NCI-H2196 (cell line): ENCODE measurements around the gene PCTP.
A peak's percentile ranks its signal among the peaks of the same experiment; 100 is the strongest.

Experiments
- DNase-seq: peaks from one replicate; lab custom pipeline; 2025; ENCODE audit not compliant: unreplicated experiment; lab: John Stamatoyannopoulos, UW

Gene PCTP

DNA sequence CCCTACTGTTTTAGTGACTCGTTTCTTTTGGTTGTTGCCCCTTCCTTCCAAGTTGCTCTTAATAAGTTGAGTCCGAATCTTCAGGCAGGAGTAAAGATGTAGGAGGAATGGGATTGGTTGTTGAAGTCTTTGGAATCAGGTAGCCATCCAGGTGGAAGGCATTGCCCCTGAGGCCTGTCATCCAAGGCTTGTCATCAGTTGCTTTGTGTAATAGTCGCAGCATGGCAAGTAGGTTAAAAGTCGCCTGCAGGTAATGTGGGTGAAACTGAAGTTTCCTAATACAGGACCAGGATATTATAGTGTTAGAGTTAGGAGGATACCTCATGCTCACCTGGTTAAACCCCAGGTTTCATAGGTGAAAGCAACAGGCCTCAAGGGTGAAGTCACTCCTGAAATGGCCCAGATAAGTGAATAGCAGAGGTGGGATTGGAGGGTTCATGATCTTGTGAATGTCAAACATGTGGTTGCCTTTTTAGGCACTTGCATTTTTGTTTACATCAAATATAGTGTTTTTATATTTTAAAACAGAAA lies 934 bp downstream of the PCTP start:
- no peak for DNase-seq

DNA sequence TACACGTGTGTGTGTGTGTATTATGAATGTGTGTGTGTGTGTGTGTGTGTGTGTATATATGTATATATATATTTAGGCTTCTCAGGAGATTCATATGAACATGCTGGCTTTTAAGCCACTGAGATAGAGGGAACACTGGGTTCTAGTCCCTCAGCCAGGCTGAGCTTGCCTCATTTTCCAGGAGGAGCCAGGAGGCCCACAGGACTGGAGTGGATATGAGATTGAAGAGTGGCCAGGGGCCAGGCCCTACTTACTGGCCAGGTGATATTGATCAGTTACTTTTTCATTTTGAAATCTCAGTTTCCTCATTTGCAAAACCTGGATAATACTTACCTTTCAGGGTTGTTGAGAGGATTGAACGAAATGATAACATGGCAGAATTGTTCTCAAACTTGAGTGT lies 5.8 kb downstream of the PCTP start:
- no peak for DNase-seq

DNA sequence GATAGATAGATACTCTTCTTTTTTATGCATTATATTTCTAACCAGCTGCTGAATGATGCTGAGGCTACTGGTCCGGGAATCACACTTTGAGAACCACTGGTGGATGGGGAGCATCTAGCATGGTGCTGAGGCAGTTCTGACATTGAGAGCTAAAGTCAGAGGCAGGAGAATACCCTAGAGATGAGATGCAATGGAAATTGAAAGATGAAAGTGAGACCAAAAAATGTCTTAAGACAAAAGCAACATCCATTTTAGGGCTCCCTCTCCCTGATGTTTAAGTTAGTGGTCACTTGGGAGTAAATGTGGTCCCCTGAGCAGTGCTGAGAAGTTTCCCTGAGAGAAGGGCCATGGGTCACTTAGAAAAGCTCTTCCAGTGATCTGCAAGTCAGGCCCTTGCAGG lies 6.8 kb downstream of the PCTP start:
- no peak for DNase-seq

DNA sequence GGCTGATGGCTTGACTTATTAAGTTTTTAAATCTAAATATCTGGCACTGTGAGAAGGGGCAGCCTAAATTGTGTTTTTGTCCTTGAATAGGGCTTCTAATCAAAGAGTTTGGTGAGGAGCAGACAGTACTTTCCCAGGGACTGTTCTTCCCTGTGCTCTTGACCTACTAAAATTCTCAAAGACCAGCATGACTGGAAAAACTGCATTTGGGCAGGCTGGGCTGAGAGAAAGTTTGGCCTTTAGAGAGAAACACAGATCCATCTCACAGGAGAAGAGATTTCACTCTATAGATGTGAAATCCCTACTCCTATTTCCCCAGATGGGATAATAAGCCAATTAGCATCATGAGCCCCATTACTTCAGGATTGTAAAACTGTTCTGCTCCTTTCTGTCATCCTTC lies 7.3 kb downstream of the PCTP start:
- DNase-seq = no peak

DNA sequence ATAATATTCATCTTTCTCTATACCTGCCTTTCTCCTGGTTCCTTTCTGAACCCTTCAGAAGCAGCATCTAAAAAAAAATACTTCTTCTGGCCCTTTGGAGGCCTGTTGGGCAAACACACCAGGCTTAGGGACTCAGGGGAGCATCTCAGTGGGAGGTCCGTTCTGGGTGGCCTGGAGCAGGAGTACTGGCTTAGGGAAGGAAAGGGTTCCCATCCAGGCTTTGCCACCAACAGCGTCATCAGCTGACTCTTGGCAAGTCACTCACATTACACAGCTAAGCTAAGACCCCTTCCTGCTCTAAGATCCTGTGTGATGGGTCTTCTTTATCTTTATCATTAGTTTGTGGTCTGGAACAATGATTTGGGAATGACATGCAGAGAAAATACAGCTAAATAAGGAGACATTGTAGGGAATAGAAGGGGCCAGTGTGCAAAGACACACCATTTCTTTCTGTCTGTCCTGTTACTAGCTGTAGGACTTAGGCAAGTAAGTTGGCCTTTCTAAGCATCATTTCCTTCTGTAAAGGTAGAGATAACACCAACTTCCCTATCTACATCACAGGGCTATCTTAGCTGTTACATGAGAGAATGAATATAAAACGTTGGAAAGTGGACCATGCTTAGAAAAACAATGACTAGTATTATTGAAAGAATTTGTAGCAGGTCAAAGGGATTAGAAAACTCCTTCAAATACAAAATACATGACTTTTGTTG lies 9.9 kb downstream of the PCTP start:
- no peak for DNase-seq

DNA sequence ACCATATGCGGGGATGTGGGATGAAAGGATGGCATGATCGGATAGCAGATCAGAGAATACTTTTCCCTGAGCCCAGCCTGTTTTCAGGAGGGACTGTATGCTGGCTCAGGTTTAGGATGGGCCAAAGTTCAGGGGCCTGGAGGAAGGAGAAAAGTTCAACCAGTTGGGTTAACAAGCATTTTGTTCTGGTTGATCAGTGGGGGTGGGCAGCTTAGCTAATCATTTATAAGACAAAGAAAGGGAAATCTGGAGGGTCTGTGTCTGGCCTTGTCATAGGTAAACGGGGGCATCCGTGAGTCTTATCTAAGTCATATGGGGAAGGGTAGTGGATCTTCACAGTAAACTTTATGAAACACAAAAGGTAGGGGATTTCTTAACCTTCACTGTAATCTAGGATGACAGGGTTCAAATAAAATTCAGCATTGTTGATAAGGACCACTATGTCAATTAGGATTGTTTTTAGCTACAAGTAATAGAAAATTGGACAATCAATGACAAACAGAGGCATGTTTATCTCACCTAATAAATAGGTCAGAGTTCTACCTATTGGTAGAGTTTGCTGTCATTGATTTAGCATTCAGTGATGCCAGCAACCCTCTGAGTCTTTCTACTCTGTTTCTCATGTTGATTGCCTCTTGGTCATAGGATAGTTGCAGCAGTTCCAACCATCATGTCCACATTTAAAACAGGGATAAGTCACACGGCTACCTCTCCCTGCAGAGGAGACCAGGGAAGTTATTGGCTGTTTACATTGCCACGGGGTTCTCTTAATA lies 11.4 kb downstream of the PCTP start:
- no peak for DNase-seq

DNA sequence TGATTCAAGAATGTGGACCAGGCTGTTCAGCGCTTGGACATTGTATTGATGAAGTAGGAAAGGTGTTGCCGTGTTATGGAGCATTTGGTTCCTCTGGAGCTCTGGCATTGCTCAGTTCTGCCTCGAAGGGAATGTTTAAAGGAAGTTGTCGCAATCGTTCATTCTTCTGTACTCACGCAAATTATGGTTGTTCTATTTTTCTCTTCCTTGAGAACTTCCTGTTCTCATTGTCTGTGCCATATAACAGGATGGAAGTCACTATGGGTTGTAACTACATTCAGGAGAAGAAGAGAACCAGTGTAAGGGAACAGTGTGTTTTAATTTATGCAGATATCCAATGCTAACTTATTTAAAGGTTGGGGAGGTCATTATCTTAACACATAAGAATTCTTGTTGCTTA lies 13.0 kb downstream of the PCTP start:
- DNase-seq = no peak

DNA sequence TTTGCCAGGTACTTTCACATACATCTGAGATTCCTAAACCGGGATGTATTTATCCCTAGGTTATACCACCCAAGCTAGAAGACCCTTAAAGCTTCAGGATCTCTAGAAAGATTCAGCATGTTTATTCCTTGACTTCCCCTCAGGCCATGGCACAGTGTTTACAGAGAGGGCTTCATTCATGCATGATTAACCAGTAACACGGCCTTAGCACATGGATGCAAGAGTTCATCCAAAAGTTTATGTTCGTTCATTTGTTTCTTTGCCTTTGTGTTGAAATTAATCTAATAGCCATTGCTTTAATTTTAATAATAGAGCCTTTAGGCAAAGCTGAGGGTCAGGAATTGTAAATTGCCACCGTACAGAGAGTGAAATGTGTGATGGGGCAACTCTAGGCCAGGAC lies 13.8 kb downstream of the PCTP start:
- no peak for DNase-seq

DNA sequence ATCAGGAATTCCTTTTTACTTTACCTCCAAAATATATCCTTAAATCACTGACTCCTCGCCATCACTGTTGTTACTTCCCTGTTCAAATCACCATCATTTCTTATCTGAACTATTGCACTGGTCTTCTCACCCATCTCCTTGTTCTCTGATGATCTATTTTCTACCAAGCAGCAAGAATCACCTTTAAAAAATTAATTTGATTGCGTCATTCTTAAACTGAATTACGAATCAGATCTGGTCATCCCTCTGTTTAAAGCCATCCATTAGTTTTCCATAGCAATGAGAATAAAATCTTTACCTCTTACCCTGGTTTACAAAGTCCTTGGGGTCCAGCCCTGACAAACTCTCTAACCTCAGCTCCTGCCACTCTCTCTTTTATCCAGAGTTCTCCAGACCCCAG lies 14.6 kb downstream of the PCTP start:
- DNase-seq = no peak

DNA sequence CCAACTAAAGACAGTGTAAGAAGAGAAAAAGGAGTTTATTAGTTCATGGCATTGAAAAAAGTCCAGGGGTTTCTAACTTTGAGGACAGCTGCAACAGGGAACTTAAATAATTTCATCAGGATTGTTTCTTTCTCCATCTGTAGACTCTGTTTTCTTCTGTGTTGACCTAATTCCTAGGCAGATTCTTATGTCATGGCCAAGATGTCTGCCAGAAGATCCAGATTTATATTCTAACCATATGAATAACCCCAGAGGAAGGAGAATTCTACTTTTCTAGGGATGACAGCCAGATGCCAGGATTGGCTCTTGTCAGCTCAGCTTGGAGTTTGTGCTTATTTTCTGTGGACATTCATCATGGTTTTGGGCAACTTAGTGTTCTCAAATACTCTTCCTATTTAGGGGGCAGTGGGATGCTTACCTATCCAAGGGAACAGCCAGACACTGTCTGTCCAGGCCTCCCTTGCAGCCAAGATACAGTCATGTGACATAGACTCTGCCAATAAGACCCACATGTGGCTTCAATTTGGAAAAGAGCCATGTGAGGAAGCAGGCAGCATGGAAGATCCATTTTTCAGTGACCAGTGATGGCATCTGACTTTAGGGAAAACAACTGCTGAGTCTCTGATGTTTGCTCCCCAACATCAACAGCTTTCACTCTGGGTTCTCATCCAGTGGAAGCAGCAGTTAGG lies 18.2 kb downstream of the PCTP start:
- no peak for DNase-seq

DNA sequence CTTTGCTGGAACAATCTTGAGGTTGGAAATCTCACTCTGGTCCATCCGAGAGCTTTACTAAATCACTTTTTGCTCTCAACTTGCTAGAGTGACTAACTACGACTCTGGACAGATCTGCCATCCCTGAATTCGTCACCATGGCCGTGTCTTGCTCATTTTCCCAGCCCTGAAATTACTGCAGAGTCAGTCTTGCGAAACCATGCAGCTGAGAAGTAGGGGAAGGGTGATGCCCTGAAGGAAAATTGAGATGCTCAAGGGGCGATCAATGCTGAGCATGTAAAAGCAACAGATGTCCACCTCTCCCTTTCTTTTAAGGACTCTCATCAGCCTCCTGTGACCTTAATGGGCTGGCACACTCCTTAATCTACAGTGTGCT lies 18.8 kb downstream of the PCTP start:
- no peak for DNase-seq

DNA sequence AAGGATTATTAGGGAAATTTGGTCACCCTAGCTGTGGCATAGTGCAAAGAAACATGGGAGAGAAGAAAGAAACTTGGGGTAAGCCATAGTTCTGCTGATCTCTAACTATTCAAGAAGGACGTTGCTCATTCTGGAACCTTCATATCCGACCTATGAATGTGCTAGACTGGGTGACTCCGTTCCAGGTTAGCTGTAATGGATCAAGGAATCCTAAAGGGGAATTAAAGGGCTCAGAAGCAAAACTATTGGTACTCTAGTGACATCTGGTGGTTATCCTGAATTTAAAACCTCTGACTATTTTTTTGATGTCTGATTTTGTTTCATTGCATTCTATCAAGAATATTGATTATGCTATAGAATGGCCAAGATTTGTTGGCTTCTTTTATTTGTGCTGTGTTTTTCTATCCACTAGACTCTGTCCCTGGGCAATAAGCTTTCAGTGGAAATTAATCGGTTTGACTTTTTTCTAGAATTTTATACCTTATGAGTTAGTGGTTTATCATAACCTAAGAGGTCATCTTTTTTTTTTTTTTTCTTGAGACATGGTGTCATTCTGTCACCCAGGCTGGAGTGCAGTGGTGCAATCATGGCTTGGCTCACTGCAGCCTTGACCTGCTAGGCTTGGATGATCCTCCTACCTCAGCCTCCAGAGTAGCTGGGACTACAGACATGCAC lies 19.5 kb downstream of the PCTP start:
- peak; percentile 30 for DNase-seq

DNA sequence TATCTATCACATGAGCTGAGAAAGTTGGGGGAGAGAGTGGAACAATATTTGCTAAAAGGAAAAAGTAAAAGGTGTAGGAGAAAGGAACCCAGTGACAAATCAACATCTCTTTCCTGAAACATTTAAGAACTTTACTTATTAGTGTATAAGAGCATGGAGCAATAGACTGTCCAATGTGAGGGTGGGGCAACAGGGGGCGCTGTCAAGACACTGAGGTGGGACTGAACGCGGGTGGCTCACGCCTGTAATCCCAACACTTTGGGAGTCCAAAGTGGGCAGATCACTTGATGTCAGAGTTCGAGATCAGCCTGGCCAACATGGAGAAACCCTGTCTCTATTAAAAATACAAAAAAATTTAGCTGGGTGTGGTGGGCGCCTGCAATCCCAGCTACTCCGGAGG lies 21.2 kb downstream of the PCTP start:
- DNase-seq = no peak

DNA sequence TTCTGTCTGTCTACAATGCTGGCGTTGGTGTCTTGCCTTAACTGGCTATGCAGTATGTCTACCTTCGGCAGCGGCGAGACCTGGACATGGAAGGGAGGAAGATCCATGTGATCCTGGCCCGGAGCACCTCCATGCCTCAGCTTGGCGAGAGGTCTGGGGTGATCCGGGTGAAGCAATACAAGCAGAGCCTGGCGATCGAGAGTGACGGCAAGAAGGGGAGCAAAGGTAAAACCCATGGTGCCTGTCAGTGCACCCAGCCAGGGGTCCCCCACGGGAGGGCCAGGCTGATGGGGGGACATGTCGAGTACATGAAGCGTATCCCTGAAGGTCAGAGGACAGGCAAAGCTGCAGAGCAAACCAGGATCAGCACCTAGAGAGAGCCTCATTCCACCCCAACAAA lies 22.8 kb downstream of the PCTP start:
- DNase-seq = no peak

DNA sequence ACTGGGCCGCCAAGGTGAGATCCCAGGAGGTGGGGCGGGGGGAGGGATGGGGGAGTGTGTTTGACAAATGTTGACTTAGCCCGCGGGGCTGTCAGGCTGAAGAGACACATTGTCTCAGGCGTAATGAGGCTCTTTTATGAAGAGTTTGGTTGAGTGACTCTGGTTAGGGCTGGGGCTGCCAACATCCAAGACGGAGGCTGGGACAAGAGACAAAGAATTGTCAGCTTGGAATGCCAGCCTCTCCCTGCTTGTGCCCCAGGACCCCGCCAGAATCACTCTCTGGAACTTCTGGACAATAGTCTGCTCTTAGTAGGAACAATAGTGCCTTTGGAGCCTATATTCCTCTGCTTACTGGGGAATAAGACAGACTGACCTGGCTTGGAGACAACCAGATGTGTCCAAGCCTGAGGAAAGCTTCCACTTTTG lies 24.0 kb downstream of the PCTP start:
- DNase-seq = no peak

DNA sequence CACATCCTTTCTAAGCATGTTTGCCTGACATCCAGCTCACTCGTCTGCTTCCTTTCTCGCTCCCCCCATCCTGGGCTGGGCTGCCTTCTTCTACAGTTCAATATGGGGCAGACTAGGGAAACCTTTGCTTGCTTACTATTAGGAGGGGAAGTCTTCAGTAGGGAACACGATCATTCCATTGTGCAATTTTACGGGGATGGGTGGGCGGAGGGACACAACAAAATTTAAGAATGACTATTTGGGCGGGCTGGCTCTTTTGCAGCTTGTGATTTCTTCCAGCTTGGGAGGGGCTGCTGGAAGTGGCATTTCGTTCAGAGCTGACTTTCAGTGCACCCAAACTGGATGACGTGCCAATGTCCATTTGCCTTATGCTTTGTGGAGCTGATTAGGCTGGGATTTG lies 25.4 kb downstream of the PCTP start:
- DNase-seq = no peak

DNA sequence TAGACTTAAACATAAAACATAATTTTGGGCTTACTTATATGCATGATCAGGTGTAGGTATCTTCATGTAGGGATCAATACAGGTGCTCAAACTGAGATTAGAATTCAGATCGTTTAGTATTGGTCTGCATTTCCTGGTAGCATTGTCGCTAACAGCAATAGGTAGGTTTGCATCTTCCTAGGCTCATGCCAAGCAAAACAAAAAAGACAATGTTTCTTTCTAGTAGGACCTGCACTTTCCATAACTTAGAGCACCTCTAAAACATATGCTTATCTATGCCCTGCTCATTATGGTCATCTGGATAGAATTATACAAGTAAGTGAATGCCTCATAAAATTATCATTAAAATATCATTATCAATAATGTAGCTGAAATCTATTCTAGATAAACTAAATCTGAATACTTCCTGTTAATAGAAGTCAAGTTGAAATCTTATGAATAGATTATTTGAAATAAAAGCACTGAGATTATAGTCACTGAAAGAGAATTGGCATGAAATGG lies 26.7 kb downstream of the PCTP start:
- DNase-seq = no peak

DNA sequence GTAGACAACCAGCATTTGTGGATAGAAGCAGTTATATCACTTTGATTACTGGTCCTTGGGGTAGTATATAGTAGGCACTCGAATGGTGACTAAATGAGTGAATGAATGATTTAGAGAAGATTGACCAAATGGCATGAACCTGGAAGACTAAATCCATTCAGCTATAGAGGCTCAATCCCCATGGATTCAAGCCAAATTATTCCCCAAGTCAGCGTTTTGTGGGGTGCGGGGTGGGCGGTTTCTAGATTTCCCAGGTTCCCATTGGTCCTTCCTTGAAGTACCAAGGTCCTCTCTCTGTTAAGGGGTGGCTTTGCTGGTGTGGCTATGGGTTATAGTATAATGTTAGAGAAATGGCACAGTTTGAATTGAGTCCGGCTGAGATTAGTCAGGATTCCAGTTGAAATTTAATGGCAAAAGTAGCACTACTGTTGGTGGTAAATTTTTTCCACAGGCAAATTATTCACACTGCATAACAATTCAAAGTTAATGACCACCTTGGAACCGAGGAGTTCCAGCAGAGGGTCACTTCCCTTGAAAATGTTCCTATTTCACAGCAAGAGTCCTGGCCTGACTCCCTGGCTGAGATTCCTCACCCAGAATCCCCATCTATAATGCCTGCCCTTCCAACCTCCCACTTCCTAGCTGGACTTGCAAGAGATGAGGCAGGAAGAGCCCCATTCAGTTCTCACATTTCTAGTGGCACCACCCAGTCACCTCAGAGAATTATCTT lies 27.7 kb downstream of the PCTP start:
- DNase-seq = no peak

DNA sequence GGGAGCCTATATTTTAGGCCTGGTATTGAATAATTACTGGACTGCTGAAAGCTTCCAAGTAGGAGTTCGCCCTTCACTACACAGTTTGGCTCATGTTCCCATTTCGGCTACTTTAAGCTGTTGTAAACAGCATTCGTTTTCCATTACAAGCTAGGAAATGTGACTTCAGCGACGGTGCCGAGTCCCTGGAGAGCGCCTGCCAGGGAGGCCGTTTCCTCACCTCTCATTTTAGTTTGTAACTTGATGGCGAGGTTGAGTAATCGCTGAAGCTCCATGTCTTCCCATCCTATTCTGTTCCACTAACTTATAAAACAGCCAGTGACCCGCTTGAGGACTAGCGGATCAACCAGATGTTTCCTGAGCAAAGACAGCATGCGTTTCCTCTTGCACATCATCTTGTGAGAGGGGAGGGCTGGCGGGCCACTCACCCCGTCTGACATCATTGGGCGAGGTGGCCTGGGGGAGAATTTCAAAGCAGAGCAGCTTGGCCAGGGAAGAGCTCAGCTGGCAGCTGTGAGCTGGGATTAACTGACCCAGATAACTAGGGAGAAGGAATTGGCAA lies 32.9 kb downstream of the PCTP start:
- no peak for DNase-seq

DNA sequence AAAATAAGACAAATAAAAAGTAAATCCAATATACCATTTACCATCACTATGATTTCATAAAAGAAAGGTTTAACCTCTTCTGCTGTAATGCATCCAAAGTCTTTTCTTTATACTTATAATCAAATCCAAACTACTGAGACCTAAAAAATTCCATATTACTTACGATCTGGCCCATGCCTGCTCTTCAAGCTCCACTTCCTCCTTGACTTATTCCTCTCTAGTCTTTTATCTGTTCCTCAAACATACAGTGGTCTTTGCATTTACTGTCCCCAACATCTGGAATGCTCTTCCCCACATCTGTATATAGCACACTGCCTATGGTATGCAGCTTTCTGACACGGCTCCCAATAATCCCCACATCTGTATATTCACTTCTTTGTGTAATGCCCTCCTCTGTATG lies 33.8 kb downstream of the PCTP start:
- no peak for DNase-seq
